GM10847 (cell line): ENCODE measurements around the gene SLC2A5.

Experiments
- POLR2A ChIP-seq: IDR thresholded peaks from 2 replicates; pipeline ENCODE4 v1.6.1; 2011; ENCODE audit not compliant: insufficient read length; ENCODE audit errors: extremely low read depth

Gene SLC2A5

GRCh38 chr1:9069326-9070100, at the start of gene SLC2A5:
SLC2A5 (minus strand) TSS chr1:9069635; CDS start chr1:9069536, 99 bp downstream.
- TF ChIP-seq POLR2A = no peak

- TF ChIP-seq POLR2A = no peak
Measured at GRCh38 chr1:9118186-9118585, 48.8 kb upstream of the SLC2A5 start.

- TF ChIP-seq POLR2A = no peak
Measured at GRCh38 chr1:9115351-9116205, 46.1 kb upstream of the SLC2A5 start.

- no peak for TF ChIP-seq POLR2A
Measured at GRCh38 chr1:9112961-9113880, 43.8 kb upstream of the SLC2A5 start.

- no peak for TF ChIP-seq POLR2A
Measured at GRCh38 chr1:9111957-9112356, 42.5 kb upstream of the SLC2A5 start.

GRCh38 chr1:9111357-9111691, 41.9 kb upstream of the SLC2A5 start:
- TF ChIP-seq POLR2A = no peak

GRCh38 chr1:9110669-9111356, 41.4 kb upstream of the SLC2A5 start:
- no peak for TF ChIP-seq POLR2A

GRCh38 chr1:9108056-9108665, 38.7 kb upstream of the SLC2A5 start:
- TF ChIP-seq POLR2A = no peak

GRCh38 chr1:9107136-9107535, 37.7 kb upstream of the SLC2A5 start:
- no peak for TF ChIP-seq POLR2A

GRCh38 chr1:9106286-9106685, 36.9 kb upstream of the SLC2A5 start:
- no peak for TF ChIP-seq POLR2A

- no peak for TF ChIP-seq POLR2A
Measured at GRCh38 chr1:9105336-9105867, 36.0 kb upstream of the SLC2A5 start.

- TF ChIP-seq POLR2A = no peak
Measured at GRCh38 chr1:9101510-9102146, 32.2 kb upstream of the SLC2A5 start.

GRCh38 chr1:9100471-9101043, 31.1 kb upstream of the SLC2A5 start:
- no peak for TF ChIP-seq POLR2A
